Endothelial cell of umbilical vein (primary cell): ENCODE measurements around the gene CHEK2.

ENCODE experiments used
- CTCF ChIP-seq, 2 donors: IDR thresholded peaks; 1 replicate in 1 of 2; 2 replicates in 1 of 2; pipeline ENCODE4 v1.5.1; 2011; ENCODE audit warnings: low read length in 2 of 2, mild to moderate bottlenecking in 2 of 2, moderate library complexity in 2 of 2, control low read depth in 1 of 2, inconsistent platforms in 1 of 2, low read depth in 1 of 2; ENCODE audit not compliant: insufficient read depth in 1 of 2; ENCODE audit errors: extremely low read depth in 1 of 2
- POLR2A ChIP-seq: IDR thresholded peaks from 2 replicates; pipeline ENCODE4 v1.6.1; 2012; ENCODE audit warnings: low read depth, mild to moderate bottlenecking, control low read depth, low read length
- POLR2AphosphoS5 ChIP-seq: IDR thresholded peaks from 2 replicates; pipeline ENCODE4 v1.6.1; 2012; ENCODE audit warnings: low read depth, mild to moderate bottlenecking, control low read depth, low read length, moderate library complexity; ENCODE audit not compliant: insufficient read depth

GRCh38 chr22:28742562-28742962 lies 942 bp upstream of the CHEK2 start:
- TF ChIP-seq CTCF (IDR thresholded peaks at IDR 0.05; ENCODE audit: extremely low read depth in 1 of 2, insufficient read depth in 1 of 2, low read depth in 1 of 2, low read length in 2 of 2) (no peak), POLR2AphosphoS5 (no peak), POLR2A (no peak)
